Activated CD4-positive, alpha-beta T cell treated with anti-CD3 and anti-CD28 coated beads for 48 hours (primary cell): Measurements from ENCODE around the gene CCL18.
"Not testable (repeated sequence)": the region's sequence is repeated elsewhere in the genome, so short reads cannot be mapped to it uniquely, and the experiment has no call there.

ENCODE experiments used
- DNase-seq: peaks from one replicate; pipeline ENCODE4 v3.0.0-alpha.2; 2020

Gene CCL18

DNA sequence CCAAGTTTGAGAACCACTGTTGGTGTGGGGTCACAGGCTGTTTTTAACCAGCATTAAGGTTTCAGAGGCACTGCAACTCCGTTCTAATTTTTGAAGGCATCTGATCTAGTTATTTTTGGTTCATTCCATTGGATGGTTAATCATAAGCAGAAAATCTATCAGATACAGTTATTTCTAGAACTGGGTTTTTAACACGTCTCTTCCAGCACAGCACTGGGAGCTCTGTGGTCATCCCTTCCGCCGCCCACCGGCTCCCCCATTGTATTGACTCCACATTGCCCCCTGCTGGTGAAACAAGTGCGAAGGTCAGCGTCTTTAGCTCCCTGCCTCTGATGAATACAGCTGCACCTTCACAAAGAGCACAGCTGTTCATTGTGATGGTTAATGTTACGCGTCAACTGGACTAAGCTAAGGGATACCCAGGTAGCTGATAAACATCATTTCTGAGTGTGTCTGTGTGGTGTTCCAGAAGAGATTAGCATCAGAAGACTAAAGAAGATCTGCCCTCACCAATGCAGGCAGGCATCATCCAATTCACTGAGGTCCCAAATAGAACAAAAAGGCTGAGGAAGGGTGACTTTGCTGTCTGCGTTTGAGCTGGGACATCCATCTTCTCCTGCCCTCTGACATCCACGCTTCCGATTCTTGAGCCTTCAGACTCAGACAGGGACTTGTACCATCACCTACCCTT is 8.5 kb downstream of the CCL18 start:
- peak; percentile 87 for DNase-seq

DNA sequence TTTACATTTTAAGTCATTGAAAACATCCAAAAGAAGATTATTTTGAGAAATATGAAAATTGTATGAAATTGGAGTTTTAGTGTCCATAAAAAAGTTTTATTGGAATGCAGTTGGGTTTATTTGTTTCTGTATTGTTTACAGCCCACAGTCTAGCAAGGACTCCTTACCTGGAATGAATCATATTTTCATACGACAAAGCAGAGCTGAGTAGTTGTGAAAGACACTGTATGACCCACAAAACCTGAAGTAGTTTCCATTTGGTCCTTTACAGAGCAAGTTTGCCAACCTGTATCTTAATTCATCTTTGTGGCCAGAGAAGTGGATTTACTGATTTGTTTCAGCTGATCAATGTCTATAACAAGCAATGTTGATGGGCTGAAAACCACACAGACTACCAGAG is 10.3 kb downstream of the CCL18 start:
- DNase-seq, result no peak

DNA sequence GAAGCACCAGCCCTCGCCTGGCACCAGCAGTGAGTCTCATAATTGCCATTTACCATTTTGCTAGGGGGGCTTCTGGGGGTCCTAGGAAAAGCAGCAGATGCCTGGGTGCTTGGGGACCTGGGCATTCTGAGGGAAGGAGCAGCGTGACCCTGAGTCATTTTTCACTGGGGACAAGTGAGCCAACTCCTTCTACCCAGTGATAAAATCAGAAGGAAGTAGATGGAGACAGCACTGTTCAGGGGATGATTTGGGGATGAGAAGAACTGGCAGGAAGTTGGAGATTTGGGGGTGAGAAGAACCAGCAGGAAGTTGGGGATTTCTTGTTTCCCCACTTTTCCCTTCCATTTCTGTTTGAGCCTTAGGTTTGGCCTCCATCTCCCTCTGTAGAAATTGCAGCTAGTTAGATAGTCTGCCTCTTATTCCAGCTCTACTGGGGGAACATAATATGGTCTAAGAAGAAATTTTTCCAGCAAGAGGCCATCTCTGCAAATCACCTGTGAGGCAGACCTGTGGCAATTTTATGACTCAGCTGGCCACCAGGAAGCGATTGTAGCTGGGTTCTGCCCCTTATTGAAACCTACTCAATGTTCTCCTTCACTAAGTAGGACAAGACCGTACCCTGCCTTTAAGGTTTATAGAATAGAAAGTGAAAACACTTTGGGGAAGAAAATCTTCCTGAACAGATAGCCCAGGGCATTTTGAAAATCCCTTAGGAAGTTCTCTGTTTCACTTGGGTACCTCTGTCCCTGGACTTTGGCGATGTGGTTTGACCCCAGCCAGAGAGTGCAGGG is 17.8 kb downstream of the CCL18 start:
- DNase-seq, result not testable (repeated sequence)

DNA sequence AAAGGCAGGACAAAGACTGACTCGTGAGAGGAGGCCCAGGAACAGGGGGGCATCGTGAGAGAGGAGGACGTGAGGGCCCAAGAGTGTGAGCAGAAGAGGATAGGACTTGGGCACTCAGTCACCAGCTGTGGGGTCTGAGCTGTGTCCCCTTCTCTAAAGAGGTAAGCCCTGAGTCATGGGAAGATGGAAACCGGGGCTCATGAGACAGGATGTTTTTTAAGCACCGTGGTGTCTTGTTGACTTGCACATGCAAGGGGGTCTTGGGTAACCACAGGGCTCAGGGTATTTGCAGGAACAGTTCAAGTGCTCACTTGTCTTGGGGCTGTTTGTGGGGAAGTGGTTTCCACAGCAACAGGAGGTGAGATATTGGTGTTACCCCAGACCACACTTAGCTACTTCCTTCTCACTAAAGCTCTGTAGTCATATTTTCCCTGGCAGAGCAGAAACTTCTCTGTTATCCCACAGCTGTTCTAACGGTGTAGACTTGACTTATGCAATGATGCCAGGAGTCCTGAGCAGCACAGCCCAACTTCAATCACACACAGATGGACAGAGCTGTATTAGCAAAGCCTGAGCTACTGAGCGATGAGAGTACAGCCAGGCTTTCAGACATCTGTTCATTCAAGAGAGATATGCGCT is 18.5 kb downstream of the CCL18 start:
- DNase-seq, result peak; percentile 45

DNA sequence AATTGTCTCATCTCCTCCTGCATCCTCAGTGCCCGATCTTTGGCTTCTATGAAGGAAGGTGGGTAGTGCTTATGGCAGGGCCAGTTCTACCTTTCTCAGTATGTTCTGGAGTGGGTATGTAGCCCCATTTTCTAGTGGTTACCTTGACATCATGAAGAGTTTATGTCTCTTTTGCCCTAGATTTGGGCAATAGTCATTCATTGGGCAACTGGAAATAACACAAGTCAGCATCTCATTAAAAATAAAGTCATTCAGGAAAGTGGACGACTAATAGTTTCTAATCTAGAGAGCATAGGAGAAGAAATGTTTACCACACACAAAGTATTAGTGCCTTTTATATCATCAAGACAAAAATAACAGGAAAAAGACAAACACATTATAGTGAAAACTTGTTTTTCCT is 19.6 kb downstream of the CCL18 start:
- not testable (repeated sequence) for DNase-seq

DNA sequence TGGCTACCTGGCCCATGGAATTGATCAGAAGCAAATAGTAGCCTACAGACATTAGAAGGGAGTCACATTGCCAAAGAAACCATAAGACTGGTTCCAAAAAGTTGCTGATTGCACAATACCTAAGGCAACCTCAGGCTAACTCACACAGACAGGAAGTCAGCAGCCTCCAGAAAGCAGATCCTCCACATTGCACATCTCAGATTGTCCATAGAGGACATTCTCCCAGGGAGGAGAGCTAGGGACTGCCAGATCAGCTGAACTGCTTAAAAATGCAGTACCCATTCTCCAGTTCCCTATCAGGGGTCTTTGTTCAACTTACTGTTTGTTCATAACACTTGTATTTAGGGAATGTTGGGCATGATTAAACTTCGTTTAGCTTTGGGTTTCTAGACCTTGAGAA is 21.7 kb downstream of the CCL18 start:
- DNase-seq, result no peak

DNA sequence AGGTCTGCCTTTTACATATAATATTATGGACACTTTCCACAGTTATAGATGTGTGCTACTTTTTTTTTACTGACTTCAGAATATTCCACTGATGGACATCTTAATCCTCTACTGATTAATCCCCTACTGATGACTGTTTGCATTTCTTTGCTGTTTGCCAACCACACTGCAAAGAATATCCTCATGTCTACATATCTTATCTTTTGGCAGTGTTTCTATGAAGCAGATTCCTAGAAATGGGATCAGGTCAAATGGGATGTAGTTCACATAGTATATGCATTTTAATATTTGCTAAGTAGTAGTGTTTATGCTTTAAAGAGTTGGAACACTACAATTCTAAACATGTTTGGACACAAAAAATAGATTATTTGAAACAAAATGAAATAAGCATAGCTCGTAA is 22.7 kb downstream of the CCL18 start:
- DNase-seq, result no peak

DNA sequence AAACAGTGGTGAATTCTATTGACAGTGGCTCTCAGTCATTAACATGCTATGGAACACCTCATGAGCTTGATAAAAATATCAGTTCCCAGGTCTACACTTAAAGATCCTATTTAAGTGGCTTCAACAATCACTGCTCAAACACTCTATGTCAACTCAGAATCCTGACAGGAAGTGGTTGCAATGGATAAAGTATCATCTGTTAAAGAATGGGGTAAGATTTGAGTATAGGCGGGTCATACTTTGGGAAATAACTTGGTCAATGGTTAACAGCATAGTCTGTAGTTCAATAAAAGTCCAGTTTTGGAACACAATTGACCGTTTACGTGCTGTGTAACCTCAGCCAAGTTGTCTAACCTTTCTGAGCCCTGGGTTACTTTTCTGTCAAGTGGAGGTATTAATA is 23.4 kb downstream of the CCL18 start:
- DNase-seq, result not testable (repeated sequence)

DNA sequence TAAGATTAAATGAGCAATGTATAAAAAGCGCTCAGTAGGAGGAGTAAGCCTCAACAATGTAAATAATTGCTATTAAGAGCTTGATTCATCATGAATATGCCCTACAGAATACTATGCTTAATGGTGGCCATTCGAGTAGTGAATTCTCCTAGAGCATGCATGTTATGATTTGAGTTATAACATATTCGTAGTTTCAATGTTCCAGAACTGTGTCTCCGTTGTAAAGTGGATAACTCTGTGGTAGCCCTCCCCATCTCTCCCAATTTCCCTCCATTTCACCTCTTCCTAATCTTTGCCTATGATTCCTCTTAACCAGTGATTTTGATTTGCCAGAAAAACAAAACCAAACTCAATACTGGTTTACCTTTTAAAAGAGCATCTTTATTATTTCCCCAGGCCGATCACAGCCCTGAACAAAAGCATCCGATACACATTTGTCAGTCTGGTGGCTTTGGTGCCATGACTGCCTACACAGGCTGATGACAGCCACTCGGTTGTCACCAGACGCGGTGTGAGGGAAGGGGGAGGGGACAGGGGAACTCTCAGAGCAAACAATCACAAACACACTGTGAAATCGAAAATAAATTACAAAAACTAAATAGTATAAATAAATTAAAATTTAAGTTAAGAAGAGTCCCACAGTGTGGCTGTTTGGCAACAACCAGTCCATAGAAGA is 24.0 kb downstream of the CCL18 start:
- DNase-seq, result peak; percentile 21

DNA sequence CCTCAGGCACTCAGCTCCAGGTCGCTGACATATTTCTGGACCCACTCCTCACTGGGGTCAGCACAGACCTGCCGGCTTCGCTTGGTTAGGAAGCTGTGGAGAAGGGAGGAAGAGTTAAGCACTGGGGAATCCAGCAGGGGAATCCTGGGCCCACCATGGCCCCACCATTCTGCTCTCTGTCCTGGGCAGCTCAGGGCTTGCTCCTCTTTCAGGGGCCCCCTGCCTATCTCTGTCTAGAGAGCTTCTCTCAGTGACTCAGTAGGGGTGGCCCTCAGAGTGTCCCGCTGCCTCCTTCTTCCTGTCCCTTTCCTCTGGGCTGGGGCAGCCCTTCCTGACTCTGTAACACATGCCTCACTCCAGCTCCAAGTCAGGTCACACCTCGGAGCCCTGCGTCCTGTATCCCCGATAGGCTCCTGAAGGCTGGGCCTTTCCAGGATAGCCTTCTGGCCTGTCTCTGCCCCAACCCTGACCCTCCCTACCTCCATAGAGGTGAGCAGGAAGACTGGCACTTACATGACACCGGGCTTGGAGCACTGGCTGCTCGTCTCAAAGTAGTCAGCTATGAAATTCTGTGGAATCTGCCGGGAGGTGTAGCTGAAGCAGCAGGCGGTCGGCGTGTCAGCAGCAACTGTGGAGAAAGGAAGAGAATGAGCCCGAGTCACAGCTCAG is 24.7 kb downstream of the CCL18 start:
- peak; percentile 11 for DNase-seq

DNA sequence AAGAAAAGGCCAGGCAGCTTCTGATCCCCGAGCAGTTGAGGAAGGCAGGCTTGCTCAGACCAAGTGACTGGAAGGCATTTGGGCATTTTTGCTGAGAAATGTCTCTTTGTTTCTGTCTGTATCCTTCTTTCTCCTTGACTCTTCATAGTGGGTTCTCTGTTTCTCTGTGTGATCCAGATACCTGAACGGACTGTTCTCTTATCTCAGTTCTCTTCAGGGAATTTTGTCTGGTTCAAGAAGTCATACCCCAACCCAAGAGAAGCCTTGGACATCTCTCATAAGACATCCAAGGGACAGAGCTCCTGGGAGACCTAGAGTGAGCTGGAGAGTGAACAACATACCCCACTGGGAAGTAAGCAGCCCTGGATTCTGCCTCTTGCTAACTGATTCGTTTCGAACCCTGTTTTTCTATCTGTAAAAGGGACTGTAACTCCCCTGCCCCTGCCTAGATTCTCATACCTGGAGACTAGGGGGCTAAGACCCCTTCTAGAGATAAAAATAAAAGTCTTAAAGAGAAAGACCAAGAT is 25.3 kb downstream of the CCL18 start:
- no peak for DNase-seq

DNA sequence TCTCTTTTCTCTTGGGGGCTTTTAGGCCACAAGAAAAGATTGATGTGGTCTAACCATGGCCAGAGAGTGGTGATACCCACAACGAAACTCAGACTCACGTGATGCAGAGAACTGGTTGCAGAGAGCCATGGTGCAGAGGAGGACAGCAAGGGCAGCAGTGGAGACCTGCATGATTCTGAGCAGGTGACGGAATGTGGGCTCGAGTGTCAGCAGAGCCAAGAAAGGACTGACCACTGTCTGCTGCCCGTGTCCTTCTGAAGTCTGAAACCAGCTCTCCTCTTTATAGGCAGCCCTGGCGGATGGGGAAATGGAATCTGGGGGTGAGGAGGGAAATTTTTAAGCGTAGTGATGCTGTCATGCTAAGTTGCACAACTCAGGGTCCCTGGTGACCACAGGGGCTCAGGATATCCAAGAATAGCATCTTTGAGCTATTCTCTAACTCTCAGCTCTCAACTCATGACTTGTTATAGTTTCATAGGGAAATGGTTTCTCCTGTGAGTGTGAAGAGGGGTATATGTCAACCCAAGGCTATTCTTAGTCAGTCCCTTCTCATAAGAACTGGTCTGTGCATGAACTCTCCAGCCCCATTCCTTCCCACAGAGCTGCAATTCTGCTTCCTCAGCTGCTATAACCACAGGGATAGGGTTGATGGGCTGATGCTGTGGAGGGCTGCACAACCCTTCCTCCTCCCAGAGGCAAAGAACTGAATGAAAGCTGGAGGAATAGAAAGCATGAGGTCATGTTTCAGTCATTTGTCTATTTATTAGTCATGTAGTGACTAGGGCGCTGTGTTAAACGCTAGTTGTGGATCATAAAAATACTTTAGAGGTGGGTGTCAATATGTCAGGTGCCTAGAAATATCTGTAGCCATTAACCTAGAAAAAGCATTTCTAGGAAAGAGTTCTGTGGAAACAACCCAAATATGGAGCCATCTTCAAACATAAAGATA is 26.1 kb downstream of the CCL18 start, which contains the start of gene CCL3:
TSS of gene CCL3 (minus strand) at position 256 of the 949 bp plus-strand sequence. CDS start at position 171, 85 bp downstream.
- DNase-seq, result peak; percentile 61

DNA sequence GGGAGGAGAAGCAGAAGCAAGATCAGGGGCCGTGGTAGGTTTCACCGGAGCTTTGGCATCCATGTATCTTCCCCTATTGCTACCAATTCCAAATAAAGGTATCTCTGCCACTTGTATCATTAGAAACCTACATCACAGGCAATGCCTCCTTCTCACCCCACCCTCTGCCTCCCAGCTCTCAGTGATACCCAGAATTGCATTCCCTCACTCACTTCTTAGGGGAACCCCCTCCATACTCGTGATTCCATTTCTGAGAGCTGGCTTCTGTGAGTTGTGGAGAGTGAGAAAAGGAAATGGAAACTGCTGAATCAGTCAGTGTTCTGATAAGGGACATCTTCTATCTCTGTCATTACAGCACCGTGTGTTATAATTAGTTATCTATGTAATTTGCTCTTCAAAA is 28.2 kb downstream of the CCL18 start:
- DNase-seq, result peak; percentile 68

DNA sequence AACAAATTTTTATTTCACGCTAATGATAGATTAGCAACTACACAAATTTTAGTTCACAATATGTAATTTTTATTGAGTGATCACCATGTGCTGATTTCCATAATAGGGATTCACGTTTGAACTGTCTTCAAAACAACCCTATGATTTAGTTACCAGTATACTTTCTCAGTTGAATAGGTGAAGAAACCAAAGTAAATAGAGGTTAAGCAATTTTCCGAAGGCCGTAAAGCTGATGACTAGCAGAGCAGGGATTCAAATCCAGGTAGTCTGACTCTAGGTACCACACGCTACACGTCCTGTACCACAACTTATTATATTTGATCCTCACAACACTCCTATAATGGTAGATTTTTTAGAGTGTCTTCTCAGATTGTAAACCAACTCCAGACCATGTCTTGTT is 28.6 kb downstream of the CCL18 start:
- not testable (repeated sequence) for DNase-seq

DNA sequence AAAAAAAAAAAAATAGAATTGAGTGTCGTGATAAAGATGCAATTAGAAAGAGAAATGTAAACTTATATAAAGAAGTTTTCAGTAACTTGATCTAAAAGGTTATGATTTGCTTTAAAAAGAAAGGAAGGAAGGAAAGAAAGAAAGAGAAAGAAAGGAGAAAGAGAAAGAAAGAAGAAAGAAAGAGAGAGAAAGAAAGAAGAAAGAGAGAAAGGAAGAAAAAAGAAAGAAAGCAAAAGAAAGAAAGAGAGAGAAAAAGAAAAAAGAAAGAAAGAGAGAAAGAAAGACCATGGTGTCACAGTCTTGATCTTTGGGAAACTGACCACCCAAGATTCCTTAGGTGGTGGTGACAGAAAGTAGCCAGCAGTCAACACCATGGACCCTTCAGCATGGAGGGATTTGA is 30.2 kb downstream of the CCL18 start:
- no peak for DNase-seq

DNA sequence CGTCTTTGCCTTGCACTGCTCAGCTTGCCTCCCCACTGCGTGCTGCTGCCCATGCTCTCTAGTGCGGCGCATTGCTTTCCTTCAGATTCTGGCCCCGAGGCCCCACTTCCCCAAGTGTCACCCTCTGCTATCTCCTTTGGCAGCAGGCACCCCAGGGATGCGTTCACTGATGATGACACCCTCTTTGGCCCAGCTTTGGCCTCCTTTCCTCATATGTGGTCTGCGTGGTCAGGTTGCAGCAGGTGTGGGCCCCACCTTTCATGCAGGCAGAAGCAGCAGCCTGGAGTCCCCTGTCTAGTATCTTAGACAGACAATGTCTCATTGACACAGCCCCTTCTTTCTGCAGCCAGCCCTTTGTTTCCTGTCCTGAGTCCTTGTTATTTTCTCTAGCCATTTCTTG is 30.7 kb downstream of the CCL18 start:
- no peak for DNase-seq

DNA sequence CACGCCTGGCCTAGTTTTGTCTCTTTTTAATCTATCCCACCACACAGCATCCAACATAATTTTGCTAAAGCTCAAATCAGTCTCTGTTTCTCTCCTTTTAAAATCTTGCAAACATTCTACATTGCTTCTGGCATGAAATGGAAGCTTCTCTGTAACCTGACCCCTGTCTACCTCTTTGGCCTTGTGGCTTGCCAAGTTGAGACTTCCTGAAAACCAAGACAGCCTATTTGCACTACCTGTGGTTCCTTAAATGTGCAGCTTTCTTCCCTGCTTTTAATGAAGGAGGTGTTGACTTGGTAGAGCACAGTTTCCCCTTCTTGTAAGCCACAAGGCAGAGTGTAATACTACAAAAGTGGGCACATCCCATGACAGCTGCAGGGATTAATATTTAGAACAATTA is 31.9 kb downstream of the CCL18 start:
- no peak for DNase-seq

DNA sequence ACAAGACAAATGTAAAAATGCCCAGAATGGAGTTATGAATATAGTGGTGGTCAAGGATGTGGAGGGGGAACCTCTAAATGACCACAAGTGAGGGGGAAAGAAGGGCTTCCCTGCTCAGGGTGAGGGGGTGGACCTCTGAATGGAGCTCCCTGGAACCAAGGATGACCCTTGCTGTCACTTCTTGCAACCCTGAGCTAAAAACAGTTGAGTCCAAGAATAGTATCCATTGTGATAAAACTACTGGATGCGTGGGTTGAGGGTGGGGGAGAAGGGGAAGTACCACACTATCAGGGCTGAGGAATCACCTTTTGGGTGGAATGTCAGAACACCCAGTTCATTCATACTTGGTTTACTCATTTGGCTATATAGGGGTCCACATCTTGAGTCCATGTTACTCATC is 34.9 kb downstream of the CCL18 start:
- not testable (repeated sequence) for DNase-seq

DNA sequence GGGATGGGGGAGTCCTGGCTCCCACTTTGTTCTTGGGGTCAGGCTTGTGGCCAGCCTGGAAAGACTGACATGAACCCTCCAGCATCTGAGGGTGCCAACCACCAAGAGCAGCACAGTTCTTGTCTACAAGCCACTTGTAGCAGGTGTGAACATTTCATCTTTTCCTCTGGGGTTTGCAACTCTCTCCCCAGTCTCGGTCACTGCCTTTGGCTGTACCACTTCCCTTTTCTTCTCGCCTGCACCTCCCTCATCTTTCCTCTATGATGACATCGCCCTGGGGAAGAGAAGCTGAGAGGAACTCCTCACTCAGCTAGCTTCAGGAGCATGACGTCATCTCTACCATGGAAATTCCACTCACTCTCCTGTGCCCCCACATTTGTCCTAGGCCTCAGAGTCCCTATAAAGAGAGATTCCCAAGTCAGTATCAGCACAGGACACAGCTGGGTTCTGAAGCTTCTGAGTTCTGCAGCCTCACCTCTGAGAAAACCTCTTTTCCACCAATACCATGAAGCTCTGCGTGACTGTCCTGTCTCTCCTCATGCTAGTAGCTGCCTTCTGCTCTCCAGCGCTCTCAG is 39.4 kb downstream of the CCL18 start, which contains the start of gene CCL4:
TSS of gene CCL4 (plus strand) at position 427 of the 575 bp plus-strand sequence. CDS start at position 506, 79 bp downstream.
- DNase-seq, result peak; percentile 37

DNA sequence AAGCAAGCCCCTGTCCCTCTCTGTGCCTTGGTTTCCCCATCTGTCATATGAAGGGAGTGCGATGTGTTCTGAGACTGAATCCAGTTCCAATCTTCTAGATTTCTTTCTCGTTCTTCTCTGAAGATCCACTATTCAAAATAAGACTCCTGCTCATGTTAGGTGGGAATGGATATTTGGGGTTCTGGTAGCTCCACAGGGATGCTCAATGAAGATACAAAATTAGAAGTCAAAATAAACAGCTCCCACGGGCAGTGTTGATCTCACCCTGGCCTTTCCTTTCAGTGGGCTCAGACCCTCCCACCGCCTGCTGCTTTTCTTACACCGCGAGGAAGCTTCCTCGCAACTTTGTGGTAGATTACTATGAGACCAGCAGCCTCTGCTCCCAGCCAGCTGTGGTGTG is 40.2 kb downstream of the CCL18 start:
- not testable (repeated sequence) for DNase-seq
